Gastrocnemius medialis (tissue), 4 donors: ENCODE data around the gene MCMBP. TPM values are rescaled to one million over a fixed set of nuclear protein-coding genes. Genes with fewer than 3 reads are reported as not detected.

Source experiments
- ATAC-seq, 2 donors: fragments of 150-250 bp; one replicate each; pipeline ENCODE4 v1.9.1; 2016
- DNase-seq, 2 donors: peaks; one replicate each; pipeline ENCODE4 v3.0.0-alpha.2; 2019
- H3K27ac ChIP-seq, 4 donors: fragments of 200-600 bp; sonication (generic); 1 replicate in 1 of 4; 2 replicates in 3 of 4; pipeline ENCODE4 v1.5.1; 2016 to 2018; ENCODE audit warnings: mild to moderate bottlenecking in 2 of 4, moderate library complexity in 1 of 4
- H3K27me3 ChIP-seq, 3 donors: fragments of 200-600 bp; sonication (generic) in 2 of 3; 1 replicate in 1 of 3; 2 replicates in 2 of 3; pipeline versions ENCODE4 v1.5.1 to v1.6.0; 2016 to 2019; ENCODE audit warnings: mild to moderate bottlenecking in 1 of 3, moderate library complexity in 1 of 3
- H3K36me3 ChIP-seq, 2 donors: fragments of 200-600 bp; sonication (generic) in 1 of 2; one replicate each; pipeline ENCODE4 v1.5.1; 2017 to 2018
- H3K4me1 ChIP-seq, 2 donors: fragments of 200-600 bp; sonication (generic) in 1 of 2; one replicate each; pipeline ENCODE4 v1.5.1; 2016 to 2017; ENCODE audit warnings: mild to moderate bottlenecking in 2 of 2
- H3K4me3 ChIP-seq, 4 donors: fragments of 200-600 bp; sonication (generic) in 3 of 4; 1 replicate in 1 of 4; 2 replicates in 3 of 4; pipeline ENCODE4 v1.5.1; 2016 to 2019; ENCODE audit warnings: mild to moderate bottlenecking in 2 of 4
- H3K9me3 ChIP-seq, 3 donors: fragments of 200-600 bp; sonication (generic) in 2 of 3; 1 replicate in 1 of 3; 2 replicates in 2 of 3; pipeline ENCODE4 v1.5.1; 2016 to 2019
- CTCF ChIP-seq, 5 experiments: fragments of 450-650 bp in 3 of 5; fragments of 200-600 bp in 2 of 5; sonication (generic) in 2 of 5; IDR thresholded peaks in 4 of 5; conservative IDR thresholded peaks in 1 of 5; 1 replicate in 4 of 5; 2 replicates in 1 of 5; pipeline ENCODE4 v1.5.1; 2016 to 2019; ENCODE audit warnings: antibody characterized with exemption in 5 of 5, mild to moderate bottlenecking in 3 of 5, moderate library complexity in 3 of 5
- POLR2A ChIP-seq, 2 donors: fragments of 450-650 bp; IDR thresholded peaks; one replicate each; pipeline ENCODE4 v1.6.1; 2017; ENCODE audit warnings: antibody characterized with exemption in 2 of 2, mild to moderate bottlenecking in 2 of 2, moderate library complexity in 2 of 2
- in situ Hi-C, 4 donors: fragments of 200-750 bp; cut with MboI; loops; one replicate each; pipeline versions ENCODE4 v1.15.0 to v1.8.0; 2017; ENCODE audit warnings: low sequenced_read_pairs in 4 of 4
- intact Hi-C: fragments of 100-400 bp; cut with DNase I; formaldehyde crosslinking; loops from one replicate; pipeline ENCODE4 v1.15.1; 2023; ENCODE audit warnings: low total_unique reads
- total RNA-seq, 4 donors: library from RNA; depleted of rRNA; stranded (reverse); fragments of >200 nt; gene quantifications; one replicate each; pipeline versions ENCODE4 v1.1.0 to v1.2.3, GENCODE V29; 2016

Gene MCMBP
- total RNA-seq, 4 donors from 2014 or later: 28.1 to 43.6 (median 33.2) TPM

DNA sequence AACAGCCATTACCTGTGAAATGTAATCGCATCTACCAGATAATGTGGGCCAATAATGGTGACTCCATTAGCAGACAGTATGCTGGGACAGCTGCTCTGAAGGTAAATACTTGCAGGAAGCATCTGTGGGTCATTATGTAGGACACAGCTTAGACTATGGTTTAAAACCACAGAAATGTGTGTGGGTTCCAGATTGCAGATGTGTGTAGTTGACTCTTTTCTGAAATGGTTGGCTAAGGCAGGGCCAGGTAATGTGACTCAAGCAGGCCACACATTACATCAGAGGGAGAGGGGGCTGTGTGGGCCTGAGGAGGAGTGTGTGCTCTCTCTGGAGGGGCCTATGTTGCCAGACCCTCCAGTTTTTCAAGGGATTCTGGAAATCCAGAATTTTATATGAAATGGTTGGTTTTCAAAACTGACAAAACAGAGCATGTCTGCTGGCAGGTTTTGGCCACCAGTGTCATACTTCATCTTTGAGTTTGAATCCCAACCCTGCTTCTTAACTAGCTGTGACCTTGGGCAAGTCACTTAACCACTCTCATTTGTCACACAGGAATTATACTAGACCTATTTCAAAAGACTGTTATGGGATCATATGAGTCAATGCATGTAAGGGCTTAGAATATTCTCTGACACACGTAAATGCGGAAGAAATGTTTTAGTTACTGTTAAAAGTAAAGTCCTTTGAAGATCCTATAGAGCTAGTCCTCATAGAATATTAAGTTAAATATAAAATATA lies 64.5 kb downstream of the MCMBP start:
- ATAC-seq (no peak), DNase-seq (no peak)
- TF ChIP-seq CTCF (IDR thresholded peaks at IDR 0.05 in 4 of 5, conservative IDR thresholded peaks at IDR 0.05 in 1 of 5) (no peak), POLR2A (IDR thresholded peaks at IDR 0.05) (no peak)
- Histone ChIP-seq H3K27me3 (no peaks in the 10 kb centered on the region), H3K27ac (no peak overlapping the region), H3K36me3 (peaks cover 0 to 12% of the 10 kb centered on the region in 2 donors), H3K9me3 (no peaks in the 10 kb centered on the region), H3K4me3 (no peak overlapping the region), H3K4me1 (peaks cover 0 to 4% of the 10 kb centered on the region in 2 donors)
- intact Hi-C loops (no loop called here), in situ Hi-C loops (no loop called here)

DNA sequence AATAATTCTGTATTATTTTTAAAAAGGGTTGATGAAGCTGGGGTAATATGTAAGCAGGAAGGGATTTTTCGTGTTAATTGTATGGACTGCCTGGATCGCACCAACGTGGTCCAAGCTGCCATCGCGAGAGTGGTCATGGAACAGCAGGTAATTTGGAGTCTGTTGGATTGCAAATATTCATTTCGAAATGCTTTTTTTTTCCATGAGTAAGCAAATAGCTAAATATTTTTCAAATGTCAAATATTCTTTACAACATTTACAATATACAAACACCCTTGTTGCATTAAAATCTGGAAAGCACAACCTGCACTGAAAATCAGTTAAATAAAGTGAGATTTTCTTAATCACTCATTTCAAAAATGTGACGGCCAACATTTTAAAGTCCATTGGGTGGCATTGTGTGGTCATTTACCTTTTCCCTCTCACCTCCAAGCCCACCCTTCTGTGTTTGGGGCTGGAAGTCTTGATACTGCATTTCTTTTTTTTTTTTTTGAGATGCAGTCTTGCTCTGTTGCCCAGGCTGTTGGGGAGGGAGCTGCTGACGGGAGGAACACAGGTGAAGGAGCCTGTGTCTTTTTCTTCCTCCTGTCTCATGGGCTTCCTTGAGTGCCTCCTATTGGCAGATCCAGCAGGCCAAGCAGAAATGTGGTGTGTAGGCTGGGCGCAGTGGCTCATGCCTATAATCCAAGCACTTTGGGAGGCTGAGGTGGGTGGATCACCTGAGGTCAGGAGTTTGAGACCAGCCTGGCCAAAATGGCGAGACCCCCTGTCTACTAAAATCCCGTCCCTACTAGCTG lies 66.1 kb downstream of the MCMBP start:
- ATAC-seq (no peak), DNase-seq (no peak)
- in situ Hi-C loops (no loop called here), intact Hi-C loops (no loop called here)
- H3K36me3 ChIP-seq: peaks cover 0 to 12% of the 10 kb centered on the region in 2 donors
- H3K9me3 ChIP-seq: no peaks in the 10 kb centered on the region
- H3K4me1 ChIP-seq: peaks cover 0 to 4% of the 10 kb centered on the region in 2 donors
- TF ChIP-seq CTCF (IDR thresholded peaks at IDR 0.05 in 4 of 5, conservative IDR thresholded peaks at IDR 0.05 in 1 of 5): no peak
- no peak for TF ChIP-seq POLR2A (IDR thresholded peaks at IDR 0.05)
- H3K4me3 ChIP-seq: no peak overlapping the region
- no peak overlapping the region for H3K27ac ChIP-seq
- no peaks in the 10 kb centered on the region for H3K27me3 ChIP-seq

GRCh38 chr10:119805702-119806230 lies 66.9 kb downstream of the MCMBP start:
- H3K36me3 ChIP-seq: peaks cover 0 to 12% of the 10 kb centered on the region in 2 donors
- ATAC-seq (no peak), DNase-seq (no peak)
- in situ Hi-C loops: no loop called here
- no peak overlapping the region for H3K4me3 ChIP-seq
- no peaks in the 10 kb centered on the region for H3K27me3 ChIP-seq
- TF ChIP-seq POLR2A (IDR thresholded peaks at IDR 0.05) (no peak), CTCF (IDR thresholded peaks at IDR 0.05 in 4 of 5, conservative IDR thresholded peaks at IDR 0.05 in 1 of 5) (no peak)
- intact Hi-C loops: no loop called here
- no peaks in the 10 kb centered on the region for H3K9me3 ChIP-seq
- no peak overlapping the region for H3K27ac ChIP-seq
- peaks cover 0 to 4% of the 10 kb centered on the region in 2 donors for H3K4me1 ChIP-seq

DNA sequence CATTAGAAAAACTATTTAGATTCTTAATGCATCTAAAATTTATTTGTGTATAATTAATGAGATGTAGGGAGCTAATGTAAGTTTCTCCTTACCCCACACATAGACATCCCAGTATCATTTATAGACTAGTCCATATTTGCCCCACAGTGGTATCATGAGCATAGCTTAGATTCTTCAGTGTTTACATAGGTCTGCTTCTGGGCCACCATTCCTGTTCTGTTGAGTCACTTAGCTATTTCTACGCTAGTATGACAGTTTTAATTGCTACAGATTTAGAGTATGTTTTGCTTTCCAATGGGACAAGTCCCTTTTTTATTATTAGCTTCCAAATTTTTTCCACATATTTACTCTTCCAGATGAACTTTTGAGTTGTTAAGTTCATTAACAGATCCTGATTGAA lies 69.4 kb downstream of the MCMBP start:
- intact Hi-C loops: no loop called here
- no peak overlapping the region for H3K27ac ChIP-seq
- no peak for ATAC-seq
- TF ChIP-seq POLR2A (IDR thresholded peaks at IDR 0.05) (no peak), CTCF (IDR thresholded peaks at IDR 0.05 in 4 of 5, conservative IDR thresholded peaks at IDR 0.05 in 1 of 5) (no peak)
- no peak overlapping the region for H3K4me3 ChIP-seq
- peaks cover 0 to 12% of the 10 kb centered on the region in 2 donors for H3K36me3 ChIP-seq
- no peak for DNase-seq
- in situ Hi-C loops: no loop called here
- H3K4me1 ChIP-seq: peaks cover 0 to 4% of the 10 kb centered on the region in 2 donors
- H3K9me3 ChIP-seq: no peaks in the 10 kb centered on the region
- H3K27me3 ChIP-seq: no peaks in the 10 kb centered on the region
